GM19372 (cell line): ENCODE results near the gene POTEM.
"Not testable (repeated sequence)": the region's sequence is repeated elsewhere in the genome, so short reads cannot be mapped to it uniquely, and the experiment has no call there.

Experiments used
- ATAC-seq: cut with Tn5 transposase; IDR thresholded peaks from one replicate; pipeline ENCODE4 v1.9.1; 2021; ENCODE audit warnings: mild to moderate bottlenecking, low read depth, moderate library complexity; ENCODE audit not compliant: unreplicated experiment

POTEM gene

DNA sequence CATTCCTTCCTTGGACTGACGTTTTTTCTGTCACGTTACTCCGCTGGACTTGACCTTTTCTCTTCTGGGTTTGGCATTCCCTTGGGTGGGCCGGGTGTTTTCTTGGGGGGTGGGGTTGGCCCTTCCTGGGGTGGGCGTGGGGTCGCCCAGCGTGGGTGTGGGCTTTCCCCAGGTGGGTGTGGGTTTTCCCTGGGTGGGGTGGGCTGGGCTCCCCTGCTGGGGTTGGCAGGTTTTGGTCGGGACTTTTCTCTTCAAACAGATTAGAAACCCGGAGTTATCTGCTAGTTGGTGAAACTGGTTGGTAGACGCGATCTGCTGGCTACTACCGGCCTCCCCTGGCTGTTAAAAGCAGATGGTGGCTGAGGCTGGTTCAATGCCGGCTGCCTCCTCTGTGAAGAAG is at the start of gene POTEM:
TSS of gene POTEM (plus strand) at position 301 of the 400 bp plus-strand sequence. CDS start at position 353, 52 bp downstream.
- not testable (repeated sequence) for ATAC-seq

DNA sequence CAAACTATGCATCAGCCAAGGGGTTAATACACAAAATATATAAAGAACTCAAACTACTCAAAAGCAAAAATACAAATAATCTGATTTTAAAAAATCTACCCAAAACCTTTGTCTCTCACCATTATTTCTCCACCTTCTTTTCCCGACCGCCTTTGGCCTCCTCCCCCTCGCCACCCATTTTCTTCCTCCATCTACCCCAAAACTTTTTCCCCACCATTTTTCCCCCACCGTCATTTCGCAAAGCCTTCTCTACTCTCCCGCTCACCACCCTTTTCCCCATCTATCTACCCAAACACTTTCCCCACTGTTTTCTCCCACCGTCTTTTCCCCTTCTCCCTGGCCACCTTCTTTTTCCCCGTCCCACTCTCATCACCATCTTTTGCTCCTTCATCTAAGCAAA is 48.9 kb upstream of the POTEM start:
- not testable (repeated sequence) for ATAC-seq

DNA sequence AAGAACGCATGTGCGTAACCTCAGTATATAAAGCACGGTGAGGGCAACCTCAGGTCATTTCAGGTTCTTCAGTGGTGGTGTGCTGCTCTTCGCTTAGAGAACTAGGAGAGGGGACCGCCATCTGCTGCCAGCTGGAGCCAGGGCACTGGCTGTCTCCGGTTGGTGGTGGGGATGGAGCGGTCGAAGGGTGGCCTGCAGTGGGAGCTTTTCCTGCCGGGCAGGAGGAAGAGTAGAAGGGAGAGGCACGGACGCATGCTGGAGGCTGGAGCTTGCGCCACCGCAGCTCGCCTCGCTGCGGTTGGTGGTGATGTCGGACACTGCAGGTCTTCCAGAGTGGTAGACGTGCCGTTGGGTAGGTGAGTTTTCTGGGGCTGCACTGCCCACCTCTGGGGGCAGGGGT is 47.2 kb upstream of the POTEM start:
- ATAC-seq = not testable (repeated sequence)

DNA sequence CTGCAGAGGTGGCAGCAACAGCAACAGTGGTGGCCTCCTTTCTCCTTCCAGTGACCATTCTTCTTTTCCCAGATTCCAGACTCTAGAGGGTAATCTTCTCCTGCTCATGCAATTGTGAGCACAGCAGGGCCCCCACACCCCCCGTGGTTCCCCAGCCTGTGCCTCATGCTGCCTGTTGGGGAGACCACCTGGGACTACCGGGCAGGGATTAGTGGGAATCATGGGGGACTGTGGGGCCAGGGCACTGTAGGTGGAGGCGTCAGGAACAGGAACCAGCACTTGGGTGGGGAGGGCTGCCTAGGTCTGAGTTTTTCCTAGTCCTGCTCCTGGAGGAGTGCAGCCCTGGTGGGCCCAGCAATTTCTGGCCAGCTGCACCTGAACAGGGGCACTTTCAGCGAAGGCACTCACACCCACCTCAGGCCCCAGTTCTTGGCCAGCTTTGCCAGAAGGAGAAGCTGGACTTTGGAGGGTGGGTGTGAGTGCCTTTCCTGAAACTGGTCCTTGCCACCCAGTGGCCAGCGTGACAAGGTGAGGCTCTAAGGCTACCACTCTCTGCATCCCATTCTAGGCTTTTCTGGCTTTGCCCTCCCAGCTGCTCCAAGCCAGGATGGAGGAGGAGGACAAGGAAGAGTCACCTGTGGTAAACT is 46.1 kb upstream of the POTEM start:
- not testable (repeated sequence) for ATAC-seq

DNA sequence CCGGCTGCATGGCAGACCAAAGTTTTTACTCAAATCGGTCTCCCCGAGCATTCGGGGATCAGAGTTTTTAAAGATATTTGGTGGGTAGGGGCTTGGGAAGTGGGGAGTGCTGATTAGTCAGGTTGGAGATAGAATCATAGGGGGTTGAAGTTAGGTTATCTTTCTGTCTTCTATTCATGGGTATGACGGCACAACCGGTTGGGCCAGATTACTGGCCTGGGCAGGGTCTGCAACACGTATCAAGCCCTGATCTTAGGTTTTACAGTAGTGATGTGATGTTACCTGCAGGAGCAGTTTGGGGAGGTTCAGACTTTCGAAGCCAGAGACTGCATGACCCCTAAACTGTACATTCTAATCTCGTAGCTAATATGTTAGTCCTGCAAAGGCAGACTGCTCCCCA is 30.4 kb upstream of the POTEM start:
- ATAC-seq = not testable (repeated sequence)

DNA sequence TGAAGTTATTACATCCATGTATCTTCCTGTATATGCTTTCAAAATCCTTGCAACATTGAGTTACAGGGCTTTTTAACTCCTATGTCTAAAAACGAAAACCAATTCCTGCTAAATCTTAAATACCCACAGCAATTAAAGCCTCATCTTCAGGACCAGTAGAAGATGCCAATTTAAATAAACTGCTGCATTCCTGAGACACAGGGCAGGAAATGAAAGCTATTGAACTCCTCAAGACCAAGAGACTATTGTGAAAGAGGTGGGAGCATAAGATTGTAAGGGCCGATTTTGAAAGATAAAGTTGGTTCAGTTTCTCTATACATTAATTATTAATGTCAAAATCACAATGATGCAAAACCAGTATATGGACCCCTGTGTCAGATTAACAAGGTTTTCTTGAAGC is 28.5 kb upstream of the POTEM start:
- not testable (repeated sequence) for ATAC-seq

DNA sequence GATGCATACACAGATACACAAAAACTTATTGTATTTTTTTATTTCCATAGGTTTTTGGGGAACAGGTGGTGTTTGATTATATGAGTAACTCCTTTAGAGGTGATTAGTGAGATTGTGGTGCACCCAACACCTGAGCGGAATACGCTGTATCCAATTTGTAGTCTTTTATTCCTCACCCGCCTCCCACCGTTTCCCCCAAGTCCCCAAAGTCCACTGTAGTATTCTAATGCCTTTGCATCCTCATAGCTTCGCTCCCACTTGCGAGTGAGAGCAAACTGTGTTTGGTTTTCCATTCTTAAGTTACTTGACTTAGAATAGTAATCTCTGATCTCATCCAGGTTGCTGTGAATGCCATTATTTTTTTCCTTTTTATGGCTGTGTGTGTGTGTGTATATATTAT is 17.3 kb upstream of the POTEM start:
- not testable (repeated sequence) for ATAC-seq

DNA sequence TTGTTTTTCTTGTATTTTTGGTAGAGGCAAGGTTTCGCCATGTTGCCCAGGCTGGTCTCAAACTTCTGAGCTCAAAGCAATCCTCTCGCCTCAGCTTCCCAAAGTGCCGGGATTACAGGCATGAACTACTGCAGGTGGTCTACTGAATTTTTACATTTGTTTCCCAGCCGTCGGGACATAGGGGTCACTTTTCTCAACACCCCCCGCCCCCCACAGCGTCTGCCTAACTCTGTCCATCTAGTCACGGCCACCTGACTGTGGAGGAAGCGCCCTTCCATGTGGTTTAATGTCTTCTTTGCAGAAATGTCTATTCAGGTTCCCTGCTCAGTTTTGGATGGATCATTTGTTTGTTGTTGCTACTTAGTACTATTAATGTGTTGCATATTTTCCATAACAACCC is 14.1 kb upstream of the POTEM start:
- ATAC-seq = not testable (repeated sequence)

DNA sequence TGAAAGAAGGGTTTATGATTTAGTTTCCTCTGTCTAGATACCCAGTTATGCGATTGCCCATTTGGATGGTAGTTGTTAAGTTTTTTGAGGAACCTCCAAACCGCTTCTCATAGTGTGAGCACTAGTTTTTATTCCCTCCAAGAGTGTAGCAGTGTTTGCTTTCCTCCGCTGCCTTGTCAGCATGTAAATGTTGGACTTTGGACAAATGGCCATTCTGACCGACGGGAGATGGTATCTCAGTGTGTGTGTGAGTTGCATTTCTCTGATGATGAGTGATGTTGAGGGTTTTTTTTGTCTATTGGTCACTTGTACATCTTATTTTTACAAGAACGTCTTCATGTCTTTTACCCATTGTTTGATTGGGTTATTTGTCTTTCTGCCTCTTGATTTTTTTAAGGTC is 11.4 kb upstream of the POTEM start:
- ATAC-seq = not testable (repeated sequence)

DNA sequence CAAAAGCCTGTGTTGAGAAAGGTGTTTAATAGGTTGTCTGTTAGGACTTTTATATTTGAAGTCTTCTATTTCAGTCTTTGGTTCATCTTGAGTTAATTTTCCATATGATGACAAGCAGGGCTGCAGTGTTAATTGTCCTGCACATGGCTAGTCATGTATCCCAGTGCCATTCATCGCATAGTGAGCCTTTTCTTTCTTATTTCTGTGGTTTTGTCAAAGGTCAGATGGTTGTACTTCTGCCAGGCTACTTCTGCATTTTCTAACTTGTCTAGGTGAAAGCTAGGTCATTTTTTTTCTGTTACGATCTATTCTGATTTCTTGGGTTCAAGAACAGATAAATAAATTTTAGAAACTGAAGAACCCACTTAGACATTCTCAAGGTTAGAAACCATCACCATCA is 5.7 kb upstream of the POTEM start:
- not testable (repeated sequence) for ATAC-seq

DNA sequence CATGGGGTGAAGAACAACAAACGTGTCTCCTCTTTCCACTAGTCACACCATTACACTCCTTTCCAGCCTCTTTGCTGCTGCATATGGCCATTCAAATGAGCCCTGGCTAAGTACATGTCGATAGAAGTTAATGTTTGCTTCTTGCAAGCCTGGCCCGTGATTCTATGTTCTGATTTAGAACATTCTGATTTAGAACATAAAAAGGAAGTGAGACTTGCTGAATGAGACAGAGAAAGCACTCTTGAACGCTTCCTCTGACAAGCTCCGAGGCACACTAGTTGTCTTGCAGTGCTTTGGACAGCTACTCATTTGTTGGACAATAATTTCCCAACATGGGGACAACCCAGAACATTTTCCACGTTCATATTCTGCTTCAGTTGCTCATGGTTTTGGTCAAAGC is 5.1 kb upstream of the POTEM start:
- peak; percentile 85 for ATAC-seq

DNA sequence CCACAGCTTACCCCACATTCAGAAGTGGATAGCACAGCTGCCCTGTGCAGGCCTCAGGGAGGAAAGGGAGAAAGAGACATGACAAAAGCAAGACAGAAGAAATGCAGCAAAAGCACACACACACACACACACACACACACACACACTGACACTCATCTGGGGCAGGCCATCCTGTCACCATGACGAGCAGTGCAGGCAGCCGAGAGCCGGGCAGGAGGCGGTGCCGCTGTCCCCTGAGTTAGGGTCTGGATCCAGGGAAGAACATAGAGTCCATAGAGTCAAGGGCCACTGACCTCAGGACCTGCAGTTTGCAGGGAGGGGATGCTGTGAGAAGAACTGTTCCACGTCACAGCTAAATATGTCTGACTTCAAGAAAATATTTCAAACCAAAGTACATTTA is 4.0 kb upstream of the POTEM start:
- not testable (repeated sequence) for ATAC-seq

DNA sequence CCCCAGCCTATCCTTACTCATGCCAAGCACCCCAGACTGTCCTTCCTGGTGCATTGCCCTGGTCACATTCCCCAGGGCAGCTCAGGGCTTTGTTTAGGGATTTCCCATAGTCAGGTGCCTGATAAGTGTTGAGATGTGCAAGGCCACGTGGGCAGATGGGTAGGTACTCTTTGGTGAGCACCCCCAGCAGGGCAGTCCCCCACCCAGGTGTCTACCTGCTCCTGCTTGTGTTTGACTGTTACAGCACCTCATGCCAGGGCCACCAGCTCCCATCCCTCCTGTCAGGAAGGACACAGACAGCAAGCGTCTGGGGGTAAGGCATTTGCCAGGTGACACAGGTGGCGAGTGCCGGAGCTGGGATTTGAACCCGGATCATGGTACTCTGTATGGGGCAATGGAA is 2.4 kb upstream of the POTEM start:
- ATAC-seq = not testable (repeated sequence)

DNA sequence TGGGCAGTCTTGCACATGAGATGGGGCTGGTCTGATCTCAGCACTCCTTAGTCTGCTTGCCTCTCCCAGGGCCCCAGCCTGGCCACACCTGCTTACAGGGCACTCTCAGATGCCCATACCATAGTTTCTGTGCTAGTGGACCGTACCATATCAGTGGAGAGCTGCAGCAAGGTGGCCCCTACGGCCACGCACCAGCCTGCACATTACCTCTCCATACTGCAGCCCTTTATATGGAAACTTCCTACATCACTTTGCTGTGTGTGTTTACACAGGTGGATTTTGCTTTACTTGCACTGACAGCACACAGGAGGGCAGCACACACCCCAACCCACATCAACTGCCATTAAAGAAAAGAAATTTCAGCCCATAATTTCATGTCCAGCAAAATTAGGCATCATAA is 35.3 kb downstream of the POTEM start:
- not testable (repeated sequence) for ATAC-seq

DNA sequence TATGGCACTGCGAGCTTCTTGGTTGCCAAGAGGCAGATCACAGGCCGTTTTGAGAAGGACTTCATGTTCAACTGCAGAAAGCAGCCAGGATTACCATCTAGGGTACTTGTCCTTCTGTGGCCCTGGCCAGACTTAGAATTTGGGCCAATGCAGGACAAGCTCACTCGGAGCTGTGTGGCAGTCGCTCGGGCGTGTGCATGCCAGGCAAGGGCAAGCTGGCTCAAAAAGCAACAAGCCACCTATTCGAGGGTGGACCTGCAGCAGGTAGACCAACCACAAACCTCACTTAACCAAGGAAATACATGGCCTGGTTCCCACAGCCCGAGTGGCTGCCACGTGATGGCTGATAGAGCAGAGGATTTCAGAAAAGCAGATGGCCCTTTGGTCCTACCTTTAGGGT is 39.3 kb downstream of the POTEM start:
- ATAC-seq = not testable (repeated sequence)

DNA sequence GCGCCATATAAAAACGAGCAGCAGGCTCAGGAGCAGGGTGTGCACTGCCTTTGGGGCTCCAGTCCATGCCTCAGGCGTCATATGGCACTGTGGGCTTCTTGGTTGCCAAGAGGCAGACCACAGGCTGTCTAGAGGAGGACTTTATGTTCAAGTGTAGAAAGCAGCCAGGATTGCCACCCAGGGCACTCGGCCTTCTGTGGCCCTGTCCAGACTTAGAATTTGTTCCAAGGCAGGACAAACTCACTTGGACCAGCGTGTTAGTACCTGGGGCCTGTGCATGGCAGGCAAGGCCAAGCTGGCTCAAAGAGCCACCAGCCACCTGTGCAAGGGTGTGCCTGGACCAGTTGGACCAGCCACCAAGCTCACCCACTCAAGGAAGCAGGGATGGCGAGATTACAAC is 40.4 kb downstream of the POTEM start:
- not testable (repeated sequence) for ATAC-seq

DNA sequence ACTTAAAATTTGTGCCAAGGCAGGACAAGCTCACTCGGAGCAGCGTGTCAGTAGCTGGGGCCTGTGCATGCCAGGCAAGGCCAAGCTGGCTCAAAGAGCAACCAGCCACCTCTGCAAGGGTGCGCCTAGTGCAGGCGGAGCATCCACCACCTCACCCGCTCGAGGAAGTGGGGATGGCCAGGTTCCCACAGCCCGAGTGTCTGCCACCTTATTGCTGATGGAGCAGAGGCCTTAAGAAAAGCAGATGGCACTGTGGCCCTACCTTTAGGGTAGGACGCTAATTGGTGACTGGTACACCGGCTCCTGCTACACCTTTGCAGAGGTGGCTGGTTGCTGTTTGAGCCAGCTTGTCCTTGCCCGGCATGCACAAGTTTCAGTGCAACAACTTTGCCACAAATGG is 43.8 kb downstream of the POTEM start:
- not testable (repeated sequence) for ATAC-seq

DNA sequence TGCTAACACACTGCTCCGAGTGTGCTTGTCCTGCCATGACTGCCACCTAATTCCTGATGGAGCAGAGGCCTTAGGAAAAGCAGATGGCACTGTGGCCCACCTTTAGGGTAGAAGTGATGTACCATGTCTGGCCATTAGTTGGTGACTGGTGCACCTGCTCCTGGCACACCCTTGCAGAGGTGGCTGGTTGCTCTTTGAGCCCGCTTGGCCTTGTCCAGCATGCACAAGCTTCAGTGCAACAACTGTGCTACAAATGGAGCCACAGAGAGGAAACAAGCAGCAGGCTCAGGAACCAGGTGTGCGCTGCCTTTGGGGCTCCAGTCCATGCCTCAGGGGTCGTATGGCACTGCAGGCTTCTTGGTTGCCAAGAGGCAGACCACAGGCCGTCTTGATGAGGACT is 44.5 kb downstream of the POTEM start:
- ATAC-seq = not testable (repeated sequence)

DNA sequence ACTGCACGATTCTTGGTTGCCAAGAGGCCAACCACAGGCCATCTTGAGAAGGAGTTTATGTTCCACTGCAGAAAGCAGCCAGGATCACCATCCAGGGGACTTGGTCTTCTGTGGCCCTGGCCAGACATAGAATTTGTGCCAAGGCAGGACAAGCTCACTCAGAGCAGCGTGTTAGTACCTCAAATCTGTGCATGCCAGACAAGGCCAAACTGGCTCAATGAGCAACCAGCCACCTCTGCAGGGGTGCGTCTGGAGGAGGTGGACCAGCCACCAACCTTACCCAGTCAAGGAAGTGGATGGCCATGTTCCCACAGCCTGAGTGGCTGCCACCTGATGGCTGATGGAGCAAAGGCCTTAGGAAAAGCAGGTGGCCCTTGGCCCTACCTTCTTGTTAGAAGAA is 48.0 kb downstream of the POTEM start:
- ATAC-seq = not testable (repeated sequence)

DNA sequence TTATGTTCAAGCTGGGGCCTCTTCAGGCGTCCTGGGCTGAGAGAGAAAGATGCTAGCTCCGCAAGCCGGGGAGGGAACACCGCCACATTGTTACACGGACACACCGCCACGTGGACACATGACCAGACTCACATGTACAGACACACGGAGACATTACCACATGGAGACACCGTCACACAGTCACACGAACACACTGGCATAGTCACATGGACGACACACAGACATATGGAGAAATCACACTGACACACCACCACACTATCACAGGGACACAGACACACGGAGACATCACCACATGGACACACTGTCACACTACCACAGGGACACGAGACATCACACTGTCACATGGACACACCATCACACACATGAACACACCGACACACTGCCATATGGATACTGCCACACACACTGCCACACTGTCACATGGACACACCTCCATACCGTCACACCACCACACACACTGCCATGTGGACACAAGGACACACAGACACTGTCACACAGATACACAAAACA is 57.9 kb downstream of the POTEM start:
- not testable (repeated sequence) for ATAC-seq

DNA sequence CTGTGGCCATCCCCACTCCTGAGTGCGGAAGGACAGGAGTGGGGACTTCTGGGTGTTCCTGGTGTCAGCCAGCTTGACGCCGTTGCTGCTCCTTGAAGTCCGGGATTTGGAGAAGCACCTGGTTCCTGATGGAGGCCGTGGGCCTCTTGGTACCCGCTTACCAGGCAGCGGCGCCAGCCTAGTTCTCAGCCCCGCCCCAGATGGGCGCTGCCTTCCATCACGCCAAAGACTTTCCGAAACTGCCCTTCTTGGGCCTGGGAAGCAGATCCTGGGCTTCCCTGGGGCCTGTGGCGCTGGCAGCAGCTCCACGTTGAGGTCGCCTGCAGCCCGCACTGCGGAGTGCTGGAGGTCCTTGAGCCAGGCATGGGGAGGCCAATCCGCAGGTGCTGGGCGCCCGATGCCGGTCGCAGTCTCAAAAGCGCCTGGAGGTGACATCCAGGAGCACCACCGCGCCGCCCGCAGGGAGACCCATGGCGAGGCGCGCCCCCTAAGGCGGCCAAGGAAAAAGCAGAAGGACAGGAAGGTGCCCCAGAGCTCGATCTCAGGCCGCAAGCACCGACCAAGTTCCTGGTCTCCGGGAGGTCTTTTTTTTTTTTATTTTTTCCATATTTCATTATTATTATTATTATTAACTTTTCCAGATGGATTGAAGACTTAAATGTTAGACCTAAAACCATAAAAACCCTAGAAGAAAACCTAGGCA is 59.6 kb downstream of the POTEM start:
- not testable (repeated sequence) for ATAC-seq

DNA sequence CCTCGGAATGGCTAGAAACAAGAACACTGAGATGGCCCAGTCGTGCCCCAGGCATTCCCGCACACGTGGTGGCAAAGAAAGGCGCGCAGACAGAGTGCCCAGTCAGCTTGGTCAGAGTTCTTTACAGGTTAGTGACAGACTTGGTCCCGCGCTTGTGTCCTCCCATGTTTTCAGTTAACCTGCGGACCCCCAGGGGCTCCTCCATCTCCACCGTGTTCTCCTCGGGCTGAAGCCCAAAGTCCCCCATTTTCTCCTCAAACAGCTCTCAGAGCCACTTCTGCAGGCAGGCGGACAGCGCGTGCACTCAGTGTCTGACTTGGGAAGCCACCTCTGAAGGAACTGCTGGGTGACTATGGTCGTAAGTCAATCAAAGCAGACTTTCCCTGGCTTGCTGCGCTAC is 60.7 kb downstream of the POTEM start:
- not testable (repeated sequence) for ATAC-seq
